Testis (tissue), 3 donors: Measurements from ENCODE around the gene RPS15. TPM values are rescaled to one million over a fixed set of nuclear protein-coding genes. Genes with fewer than 3 reads are reported as not detected.

ENCODE experiments used
- DNase-seq: peaks from one replicate; pipeline ENCODE4 v3.0.0-alpha.2; 2019
- H3K27ac ChIP-seq, 2 donors: fragments of 200-600 bp; sonication (generic); one replicate each; pipeline ENCODE4 v1.5.1; 2019
- H3K27me3 ChIP-seq: fragments of 200-600 bp; sonication (generic); one replicate; pipeline ENCODE4 v1.5.1; 2019
- H3K36me3 ChIP-seq: fragments of 200-600 bp; sonication (generic); one replicate; pipeline ENCODE4 v1.5.1; 2017; ENCODE audit warnings: low read depth; ENCODE audit errors: missing control alignments
- H3K4me1 ChIP-seq: fragments of 200-600 bp; sonication (generic); one replicate; pipeline ENCODE4 v1.5.1; 2019
- H3K4me3 ChIP-seq, 2 donors: fragments of 200-600 bp; sonication (generic); one replicate each; pipeline ENCODE4 v1.5.1; 2017 to 2019
- H3K9me3 ChIP-seq: fragments of 200-600 bp; sonication (generic); one replicate; pipeline ENCODE4 v1.5.1; 2017
- POLR2A ChIP-seq: fragments of 450-650 bp; IDR thresholded peaks from one replicate; pipeline ENCODE4 v1.6.1; 2017; ENCODE audit warnings: antibody characterized with exemption, mild to moderate bottlenecking, moderate library complexity
- WGBS, 2 donors: methylation state at CpG; one replicate each; pipeline ENCODE4 v1.1.5; 2018; 5-methylcytosine and 5-hydroxymethylcytosine counted together
- intact Hi-C: fragments of 100-400 bp; cut with DNase I; formaldehyde crosslinking; loops from one replicate; pipeline ENCODE4 v1.15.1; 2023; ENCODE audit warnings: low total_unique reads
- polyA plus RNA-seq: library from polyadenylated mRNA; stranded (reverse); fragments of 350-450 nt; fragmentation: Illumina TruSeq; extraction: RNeasy Lipid Tissue Mini Kit (QIAGEN cat#74804); gene quantifications from one replicate; pipeline ENCODE4 v1.2.3, GENCODE V29; 2014; ENCODE audit warnings: low read depth, low replicate concordance; ENCODE audit not compliant: insufficient read depth
- total RNA-seq, 2 donors: library from RNA; depleted of rRNA; stranded (reverse); fragments of >200 nt; gene quantifications; one replicate each; pipeline ENCODE4 v1.2.3, GENCODE V29; 2016
- TF ChIP-seq, protein P1 (sequence below), 3 experiments: fragments of 450-650 bp in 2 of 3; fragments of 200-600 bp in 1 of 3; sonication (generic) in 1 of 3; IDR thresholded peaks; one replicate each; pipeline ENCODE4 v1.5.1; 2016 to 2019; ENCODE audit warnings: antibody characterized with exemption in 3 of 3, mild to moderate bottlenecking in 2 of 3, moderate library complexity in 1 of 3

RPS15 gene
- total and polyA plus RNA-seq, 3 donors from 2014 or later, result 768 to 1,750 (median 1,248) TPM

DNA sequence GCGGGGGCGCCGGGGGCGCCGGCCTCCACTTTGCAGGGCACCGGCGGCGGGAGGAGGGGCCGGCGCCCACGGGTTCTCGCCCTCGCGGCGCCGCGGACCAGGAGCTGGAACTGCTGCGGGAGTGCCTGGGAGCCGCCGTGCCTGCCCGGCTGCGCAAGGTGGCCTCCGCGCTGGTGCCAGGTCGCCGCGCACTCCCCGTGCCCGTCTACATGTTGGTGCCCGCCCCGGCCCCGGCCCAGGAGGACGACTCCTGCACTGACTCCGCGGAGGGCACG lies 29.0 kb downstream of the RPS15 start:
- Histone ChIP-seq H3K27me3 (no peaks in the 10 kb centered on the region), H3K36me3 (no peaks in the 10 kb centered on the region), H3K4me1 (peaks cover 24% of the 10 kb centered on the region), H3K4me3 (no peak overlapping the region), H3K9me3 (no peaks in the 10 kb centered on the region), H3K27ac (no peak overlapping the region)
- intact Hi-C loops, result no loop called here
- 54% methylated on average over 36 of the region's 36 CpGs; no CpG with 5 or more reads in 1 of the 2 donors for WGBS, 2 donors
- TF ChIP-seq, protein P1, sequence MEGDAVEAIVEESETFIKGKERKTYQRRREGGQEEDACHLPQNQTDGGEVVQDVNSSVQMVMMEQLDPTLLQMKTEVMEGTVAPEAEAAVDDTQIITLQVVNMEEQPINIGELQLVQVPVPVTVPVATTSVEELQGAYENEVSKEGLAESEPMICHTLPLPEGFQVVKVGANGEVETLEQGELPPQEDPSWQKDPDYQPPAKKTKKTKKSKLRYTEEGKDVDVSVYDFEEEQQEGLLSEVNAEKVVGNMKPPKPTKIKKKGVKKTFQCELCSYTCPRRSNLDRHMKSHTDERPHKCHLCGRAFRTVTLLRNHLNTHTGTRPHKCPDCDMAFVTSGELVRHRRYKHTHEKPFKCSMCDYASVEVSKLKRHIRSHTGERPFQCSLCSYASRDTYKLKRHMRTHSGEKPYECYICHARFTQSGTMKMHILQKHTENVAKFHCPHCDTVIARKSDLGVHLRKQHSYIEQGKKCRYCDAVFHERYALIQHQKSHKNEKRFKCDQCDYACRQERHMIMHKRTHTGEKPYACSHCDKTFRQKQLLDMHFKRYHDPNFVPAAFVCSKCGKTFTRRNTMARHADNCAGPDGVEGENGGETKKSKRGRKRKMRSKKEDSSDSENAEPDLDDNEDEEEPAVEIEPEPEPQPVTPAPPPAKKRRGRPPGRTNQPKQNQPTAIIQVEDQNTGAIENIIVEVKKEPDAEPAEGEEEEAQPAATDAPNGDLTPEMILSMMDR (IDR thresholded peaks at IDR 0.05), result no peak
- no peak for TF ChIP-seq POLR2A
- DNase-seq, result no peak

DNA sequence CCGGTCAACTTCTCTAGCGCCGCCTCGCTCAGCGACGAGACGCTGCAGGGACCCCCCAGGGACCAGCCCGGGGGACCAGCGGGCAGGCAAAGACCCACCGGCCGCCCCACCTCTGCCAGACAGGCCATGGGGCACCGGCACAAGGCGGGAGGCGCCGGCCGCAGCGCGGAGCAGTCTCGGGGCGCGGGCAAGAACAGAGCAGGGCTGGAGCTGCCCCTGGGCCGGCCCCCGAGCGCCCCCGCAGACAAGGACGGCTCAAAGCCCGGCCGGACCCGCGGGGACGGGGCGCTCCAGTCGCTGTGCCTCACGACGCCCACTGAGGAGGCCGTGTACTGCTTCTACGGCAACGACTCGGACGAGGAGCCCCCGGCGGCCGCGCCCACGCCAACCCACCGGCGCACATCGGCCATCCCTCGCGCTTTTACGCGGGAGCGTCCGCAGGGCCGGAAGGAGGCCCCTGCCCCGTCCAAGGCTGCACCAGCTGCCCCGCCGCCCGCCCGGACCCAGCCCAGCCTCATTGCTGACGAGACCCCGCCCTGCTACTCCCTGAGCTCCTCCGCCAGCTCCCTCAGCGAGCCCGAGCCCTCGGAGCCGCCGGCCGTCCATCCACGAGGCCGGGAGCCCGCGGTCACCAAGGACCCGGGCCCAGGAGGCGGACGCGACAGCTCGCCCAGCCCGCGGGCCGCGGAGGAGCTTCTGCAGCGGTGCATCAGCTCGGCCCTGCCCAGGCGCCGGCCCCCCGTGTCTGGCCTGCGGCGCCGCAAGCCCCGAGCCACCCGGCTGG lies 29.5 kb downstream of the RPS15 start:
- no peaks in the 10 kb centered on the region for H3K36me3 ChIP-seq
- intact Hi-C loops, result no loop called here
- 49 to 61% methylated on average over 23 to 92 of the region's 92 CpGs for WGBS, 2 donors

DNA sequence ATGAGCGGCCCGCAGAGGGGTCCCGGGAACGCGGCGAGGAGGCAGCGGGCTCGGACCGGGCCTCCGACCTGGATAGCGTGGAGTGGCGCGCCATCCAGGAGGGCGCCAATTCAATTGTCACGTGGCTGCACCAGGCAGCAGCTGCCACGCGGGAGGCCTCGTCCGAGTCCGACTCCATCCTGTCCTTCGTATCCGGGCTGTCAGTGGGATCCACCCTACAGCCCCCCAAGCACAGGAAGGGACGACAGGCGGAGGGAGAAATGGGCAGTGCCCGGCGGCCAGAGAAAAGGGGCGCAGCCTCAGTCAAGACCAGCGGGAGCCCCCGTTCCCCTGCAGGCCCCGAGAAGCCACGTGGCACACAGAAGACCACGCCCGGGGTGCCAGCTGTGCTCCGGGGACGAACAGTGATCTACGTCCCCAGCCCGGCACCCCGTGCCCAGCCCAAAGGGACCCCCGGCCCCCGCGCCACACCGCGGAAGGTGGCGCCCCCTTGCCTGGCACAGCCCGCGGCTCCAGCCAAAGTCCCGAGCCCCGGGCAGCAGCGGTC lies 30.2 kb downstream of the RPS15 start:
- no peaks in the 10 kb centered on the region for H3K9me3 ChIP-seq
- no peak overlapping the region for H3K27ac ChIP-seq
- peak overlapping the region in 1 of 2 donors; percentile 10 for H3K4me3 ChIP-seq
- H3K4me1 ChIP-seq, result peaks cover 24% of the 10 kb centered on the region
- H3K36me3 ChIP-seq, result no peaks in the 10 kb centered on the region
- WGBS, 2 donors, result 37 to 64% methylated on average over 5 to 48 of the region's 49 CpGs
- intact Hi-C loops, result no loop called here
- TF ChIP-seq POLR2A, result no peak
- DNase-seq, result no peak
- H3K27me3 ChIP-seq, result no peaks in the 10 kb centered on the region

More for the DNA sequence above, 29.5 kb downstream of the RPS15 start:
- TF ChIP-seq, protein P1 (IDR thresholded peaks at IDR 0.05), result no peak
- TF ChIP-seq POLR2A, result no peak
- Histone ChIP-seq H3K9me3 (no peaks in the 10 kb centered on the region), H3K27ac (no peak overlapping the region), H3K27me3 (no peaks in the 10 kb centered on the region), H3K4me1 (peaks cover 24% of the 10 kb centered on the region), H3K4me3 (peak overlapping the region in 1 of 2 donors; percentile 10)
- no peak for DNase-seq

DNA sequence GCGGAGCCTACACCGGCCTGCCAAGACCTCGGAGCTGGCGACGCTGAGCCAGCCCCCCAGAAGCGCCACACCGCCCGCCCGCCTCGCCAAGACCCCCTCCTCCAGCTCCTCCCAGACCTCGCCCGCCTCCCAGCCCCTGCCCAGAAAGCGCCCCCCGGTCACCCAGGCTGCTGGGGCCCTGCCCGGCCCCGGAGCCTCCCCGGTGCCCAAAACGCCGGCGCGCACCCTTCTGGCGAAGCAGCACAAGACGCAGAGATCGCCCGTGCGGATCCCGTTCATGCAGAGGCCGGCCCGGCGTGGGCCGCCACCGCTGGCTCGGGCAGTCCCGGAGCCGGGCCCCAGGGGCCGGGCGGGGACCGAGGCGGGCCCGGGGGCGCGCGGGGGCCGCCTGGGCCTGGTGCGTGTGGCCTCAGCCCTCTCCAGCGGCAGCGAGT lies 30.6 kb downstream of the RPS15 start:
- TF ChIP-seq POLR2A, result no peak
- TF ChIP-seq, protein P1 (IDR thresholded peaks at IDR 0.05), result no peak
- Histone ChIP-seq H3K4me1 (peaks cover 24% of the 10 kb centered on the region), H3K9me3 (no peaks in the 10 kb centered on the region), H3K27ac (no peak overlapping the region), H3K36me3 (no peaks in the 10 kb centered on the region), H3K4me3 (peak overlapping the region in 1 of 2 donors; percentile 9), H3K27me3 (no peaks in the 10 kb centered on the region)
- intact Hi-C loops, result no loop called here
- 36% methylated on average over 37 of the region's 47 CpGs; no CpG with 5 or more reads in 1 of the 2 donors for WGBS, 2 donors
- DNase-seq, result no peak

DNA sequence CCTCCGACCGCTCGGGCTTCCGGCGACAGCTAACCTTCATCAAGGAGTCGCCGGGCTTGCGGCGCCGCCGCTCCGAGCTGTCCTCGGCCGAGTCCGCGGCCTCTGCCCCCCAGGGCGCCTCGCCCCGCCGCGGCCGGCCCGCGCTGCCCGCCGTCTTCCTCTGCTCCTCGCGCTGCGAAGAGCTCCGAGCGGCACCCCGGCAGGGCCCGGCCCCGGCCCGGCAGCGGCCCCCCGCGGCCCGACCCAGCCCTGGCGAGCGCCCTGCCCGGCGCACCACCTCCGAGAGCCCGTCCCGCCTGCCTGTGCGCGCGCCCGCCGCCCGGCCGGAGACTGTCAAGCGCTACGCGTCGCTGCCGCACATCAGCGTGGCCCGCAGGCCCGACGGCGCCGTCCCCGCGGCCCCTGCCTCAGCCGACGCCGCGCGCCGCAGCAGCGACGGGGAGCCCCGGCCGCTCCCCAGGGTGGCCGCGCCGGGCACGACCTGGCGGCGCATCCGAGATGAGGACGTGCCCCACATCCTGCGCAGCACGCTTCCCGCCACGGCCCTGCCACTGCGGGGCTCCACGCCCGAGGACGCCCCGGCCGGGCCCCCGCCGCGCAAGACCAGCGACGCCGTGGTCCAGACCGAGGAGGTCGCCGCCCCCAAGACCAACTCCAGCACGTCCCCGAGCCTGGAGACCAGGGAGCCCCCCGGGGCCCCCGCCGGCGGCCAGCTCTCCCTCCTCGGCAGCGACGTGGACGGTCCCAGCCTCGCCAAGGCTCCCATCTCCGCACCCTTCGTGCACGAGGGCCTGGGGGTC lies 31.3 kb downstream of the RPS15 start:
- no peaks in the 10 kb centered on the region for H3K9me3 ChIP-seq
- DNase-seq, result no peak
- H3K4me3 ChIP-seq, result peak overlapping the region; percentile 26 to 39
- H3K27me3 ChIP-seq, result no peaks in the 10 kb centered on the region
- TF ChIP-seq, protein P1 (IDR thresholded peaks at IDR 0.05), result no peak
- TF ChIP-seq POLR2A, result no peak
- 41% methylated on average over 58 of the region's 117 CpGs; no CpG with 5 or more reads in 1 of the 2 donors for WGBS, 2 donors
- intact Hi-C loops, result no loop called here
- no peak overlapping the region for H3K27ac ChIP-seq
- no peaks in the 10 kb centered on the region for H3K36me3 ChIP-seq
- peaks cover 24% of the 10 kb centered on the region for H3K4me1 ChIP-seq
